Epithelial cell of proximal tubule (primary cell): Measurements from ENCODE around the gene NRP1. TPM values are rescaled to one million over a fixed set of nuclear protein-coding genes. Genes with fewer than 3 reads are reported as not detected.

Source experiments
- DNase-seq: peaks from one replicate; pipeline ENCODE4 v3.0.0-alpha.2; 2011; ENCODE audit warnings: low read depth
- H3K4me3 ChIP-seq: 2 replicates; pipeline ENCODE4 v1.5.1; 2011; ENCODE audit warnings: low read depth, mild to moderate bottlenecking, low read length
- total RNA-seq: library from RNA; depleted of rRNA; stranded (reverse); fragments of >200 nt; gene quantifications from 2 replicates; pipeline ENCODE4 v1.2.3, GENCODE V29; 2015
- TF ChIP-seq, protein P1 (sequence below): conservative IDR thresholded peaks from 2 replicates; pipeline ENCODE4 v1.5.1; 2012; ENCODE audit warnings: low read depth, mild to moderate bottlenecking, low read length

NRP1 gene
- total RNA-seq, 1 donor from 2014 or later, result 62.7 TPM

DNA sequence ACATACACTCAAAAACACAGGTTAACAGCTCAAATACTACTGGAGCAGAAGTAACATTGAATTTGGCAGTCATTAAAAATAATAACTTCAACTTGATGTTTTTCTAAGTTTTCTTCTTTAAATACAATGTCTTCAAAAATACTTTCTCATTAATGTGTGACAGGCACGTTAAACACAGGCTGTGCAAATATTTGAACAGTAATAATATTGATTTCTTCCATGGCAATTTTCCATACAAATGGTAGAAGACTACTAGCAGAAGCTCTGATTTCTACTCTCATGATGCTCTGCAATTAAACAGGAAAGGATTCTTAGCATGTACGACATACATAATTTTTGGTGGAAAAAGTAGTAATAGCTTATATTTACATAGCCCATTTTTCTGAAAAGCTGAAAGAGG is 47.4 kb downstream of the NRP1 start:
- TF ChIP-seq, protein P1, sequence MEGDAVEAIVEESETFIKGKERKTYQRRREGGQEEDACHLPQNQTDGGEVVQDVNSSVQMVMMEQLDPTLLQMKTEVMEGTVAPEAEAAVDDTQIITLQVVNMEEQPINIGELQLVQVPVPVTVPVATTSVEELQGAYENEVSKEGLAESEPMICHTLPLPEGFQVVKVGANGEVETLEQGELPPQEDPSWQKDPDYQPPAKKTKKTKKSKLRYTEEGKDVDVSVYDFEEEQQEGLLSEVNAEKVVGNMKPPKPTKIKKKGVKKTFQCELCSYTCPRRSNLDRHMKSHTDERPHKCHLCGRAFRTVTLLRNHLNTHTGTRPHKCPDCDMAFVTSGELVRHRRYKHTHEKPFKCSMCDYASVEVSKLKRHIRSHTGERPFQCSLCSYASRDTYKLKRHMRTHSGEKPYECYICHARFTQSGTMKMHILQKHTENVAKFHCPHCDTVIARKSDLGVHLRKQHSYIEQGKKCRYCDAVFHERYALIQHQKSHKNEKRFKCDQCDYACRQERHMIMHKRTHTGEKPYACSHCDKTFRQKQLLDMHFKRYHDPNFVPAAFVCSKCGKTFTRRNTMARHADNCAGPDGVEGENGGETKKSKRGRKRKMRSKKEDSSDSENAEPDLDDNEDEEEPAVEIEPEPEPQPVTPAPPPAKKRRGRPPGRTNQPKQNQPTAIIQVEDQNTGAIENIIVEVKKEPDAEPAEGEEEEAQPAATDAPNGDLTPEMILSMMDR, result no peak
- no peak overlapping the region for H3K4me3 ChIP-seq
- no peak for DNase-seq

DNA sequence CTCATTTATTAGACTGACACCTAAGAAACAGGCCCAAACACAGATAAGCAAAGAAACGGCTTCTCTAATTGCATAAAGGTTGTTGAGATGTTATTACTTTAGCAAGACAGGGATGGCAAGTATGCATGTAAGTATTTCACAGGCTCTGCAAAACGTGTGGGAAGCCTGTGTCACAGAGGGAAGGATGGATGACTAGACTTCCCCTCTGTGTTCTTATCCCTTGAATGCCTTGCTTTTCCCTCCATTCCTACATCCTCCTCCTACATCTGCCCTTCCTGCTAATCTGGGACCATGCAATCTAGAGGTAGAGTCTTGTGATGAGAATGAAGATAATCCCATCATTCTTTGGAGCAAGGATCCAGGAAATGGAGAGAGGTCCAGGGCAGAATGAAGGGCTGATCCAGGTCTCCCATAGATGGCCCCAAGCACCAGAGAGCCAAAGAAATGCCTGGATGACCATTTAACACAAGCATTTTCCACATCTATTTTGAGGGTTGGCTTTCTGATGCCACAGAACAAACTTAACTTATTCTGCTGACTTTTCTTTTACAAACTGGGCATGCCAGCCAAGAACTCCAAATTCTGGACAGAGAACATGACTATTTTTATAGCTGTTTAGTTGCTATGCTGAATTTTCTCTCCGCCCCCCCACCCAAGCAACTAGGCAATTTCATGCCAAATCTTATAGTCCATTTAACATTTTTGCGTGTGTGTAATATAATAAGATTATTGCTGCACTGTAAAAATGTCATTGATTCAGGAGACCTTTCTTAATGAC is 48.1 kb downstream of the NRP1 start:
- H3K4me3 ChIP-seq, result no peak overlapping the region
- no peak for DNase-seq
- TF ChIP-seq, protein P1, result no peak

DNA sequence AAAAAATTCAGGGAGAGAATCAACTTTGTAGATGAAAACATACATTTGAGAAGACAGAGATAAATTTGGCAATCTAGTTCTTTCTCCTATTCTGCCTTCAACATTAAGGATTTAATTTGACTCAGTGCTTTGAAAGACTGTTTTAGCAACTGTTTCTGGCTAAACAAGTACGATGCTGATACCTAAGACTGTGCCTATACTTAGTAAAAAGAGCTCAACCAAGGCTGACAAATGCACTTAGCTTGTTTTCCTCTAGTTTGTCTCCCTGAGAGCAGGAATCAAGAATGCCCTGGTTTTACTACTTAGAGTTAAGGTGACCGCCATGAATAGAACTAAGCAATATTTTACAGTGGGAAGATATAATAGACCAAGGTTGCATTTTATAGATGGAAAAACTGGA is 49.5 kb downstream of the NRP1 start:
- H3K4me3 ChIP-seq, result no peak overlapping the region
- TF ChIP-seq, protein P1, result no peak
- no peak for DNase-seq

GRCh38 chr10:33279811-33280602 is 54.5 kb downstream of the NRP1 start:
- DNase-seq, result no peak
- no peak overlapping the region for H3K4me3 ChIP-seq
- TF ChIP-seq, protein P1, result no peak

GRCh38 chr10:33279276-33279675 is 55.2 kb downstream of the NRP1 start:
- no peak overlapping the region for H3K4me3 ChIP-seq
- TF ChIP-seq, protein P1, result no peak
- no peak for DNase-seq

- TF ChIP-seq, protein P1, result no peak
- no peak for DNase-seq
- H3K4me3 ChIP-seq, result no peak overlapping the region
Measured at GRCh38 chr10:33278198-33278597, 56.3 kb downstream of the NRP1 start.

GRCh38 chr10:33277135-33277536 is 57.3 kb downstream of the NRP1 start:
- TF ChIP-seq, protein P1, result no peak
- H3K4me3 ChIP-seq, result no peak overlapping the region
- DNase-seq, result no peak
